Endothelial cell of umbilical vein (primary cell): ENCODE measurements around the gene MPEG1. TPM values are rescaled to one million over a fixed set of nuclear protein-coding genes. Genes with fewer than 3 reads are reported as not detected.

ENCODE experiments used
- BruUV-seq: library from RNA; stranded (reverse); fragments of 400-500 nt; replicated peaks from 2 replicates; lab custom pipeline; 2021; lab: Mats Ljungman, UMichigan
- CTCF ChIA-PET: fragments of 300-600, 350-600 bp; sonication (Branson Sonifier 250); formaldehyde crosslinking; loops from one replicate; lab custom pipeline; 2021; ENCODE audit warnings: antibody characterized with exemption, inconsistent platforms; lab: Charles Lee
- POLR2A ChIA-PET: fragments of 300-600, 350-600 bp; sonication (Branson Sonifier 250); formaldehyde crosslinking; loops from one replicate; lab custom pipeline; 2021; ENCODE audit warnings: antibody characterized with exemption, inconsistent platforms; lab: Charles Lee
- DNase-seq: peaks from one replicate; pipeline ENCODE4 v3.0.0-alpha.2; 2011; ENCODE audit warnings: low read depth, low spot score
- FAIRE-seq: peaks from 2 replicates; lab custom pipeline; 2011; peaks lifted over from hg19 to GRCh38; lab: Jason Lieb, UNC
- H2AFZ ChIP-seq: 2 replicates; pipeline ENCODE4 v1.6.0; 2012; ENCODE audit warnings: low read depth, low read length, control low read depth, inconsistent platforms
- H3K27ac ChIP-seq: 2 replicates; pipeline ENCODE4 v1.5.1; 2011; ENCODE audit warnings: low read depth, mild to moderate bottlenecking, control low read depth, low read length, moderate library complexity; ENCODE audit not compliant: insufficient read depth
- H3K27me3 ChIP-seq, 2 experiments: 2 replicates each; pipeline versions ENCODE4 v1.6.0 to v1.6.1; 2011; ENCODE audit warnings: low read length in 2 of 2, mixed read lengths in 1 of 2; ENCODE audit not compliant: control insufficient read depth in 2 of 2, insufficient read depth in 2 of 2
- H3K36me3 ChIP-seq, 2 experiments: 2 replicates in 1 of 2; 3 replicates in 1 of 2; pipeline ENCODE4 v1.5.1; 2011; ENCODE audit warnings: low read length in 2 of 2, mild to moderate bottlenecking in 1 of 2, moderate library complexity in 1 of 2; ENCODE audit not compliant: control insufficient read depth in 2 of 2, insufficient read depth in 2 of 2; ENCODE audit errors: extremely low read depth in 1 of 2
- H3K4me1 ChIP-seq: 3 replicates; pipeline ENCODE4 v1.5.1; 2011; ENCODE audit warnings: mild to moderate bottlenecking, low read length; ENCODE audit not compliant: control insufficient read depth, insufficient read depth; ENCODE audit errors: extremely low read depth
- H3K4me2 ChIP-seq: 2 replicates; pipeline ENCODE4 v1.6.1; 2011; ENCODE audit warnings: low read length, control low read depth, mixed read lengths; ENCODE audit not compliant: insufficient read depth
- H3K4me3 ChIP-seq, 3 experiments: fragments of 200-600 bp in 1 of 3; sonication (generic), shearing (Covaris generic) in 1 of 3; replicated peaks in 1 of 3; 2 replicates each; pipeline ENCODE4 v1.5.1; 2011 to 2016; ENCODE audit warnings: control low read depth in 3 of 3, low read length in 3 of 3, mild to moderate bottlenecking in 2 of 3, inconsistent platforms in 1 of 3, low read depth in 1 of 3, moderate library complexity in 1 of 3; ENCODE audit not compliant: insufficient read depth in 1 of 3
- H3K79me2 ChIP-seq: 2 replicates; pipeline ENCODE4 v1.6.0; 2012; ENCODE audit warnings: low read length, inconsistent platforms; ENCODE audit not compliant: control insufficient read depth, insufficient read depth
- H3K9ac ChIP-seq: replicated peaks from 2 replicates; pipeline ENCODE3; 2011; ENCODE audit warnings: low read length, control low read depth; ENCODE audit not compliant: insufficient read depth; ENCODE audit errors: extremely low read depth
- H3K9me1 ChIP-seq: replicated peaks from 3 replicates; pipeline ENCODE4 v1.6.0; 2011; ENCODE audit warnings: mild to moderate bottlenecking, low read length; ENCODE audit not compliant: control insufficient read depth, insufficient read depth; ENCODE audit errors: extremely low read depth
- H3K9me3 ChIP-seq: replicated peaks from 2 replicates; pipeline ENCODE4 v1.5.1; 2012; ENCODE audit warnings: low read length, inconsistent platforms; ENCODE audit not compliant: control insufficient read depth, insufficient read depth
- H4K20me1 ChIP-seq: replicated peaks from 2 replicates; pipeline ENCODE3; 2011; ENCODE audit warnings: mild to moderate bottlenecking, low read length; ENCODE audit not compliant: control insufficient read depth, insufficient read depth; ENCODE audit errors: extremely low read depth
- CTCF ChIP-seq, 2 donors: IDR thresholded peaks; 1 replicate in 1 of 2; 2 replicates in 1 of 2; pipeline ENCODE4 v1.5.1; 2011; ENCODE audit warnings: low read length in 2 of 2, mild to moderate bottlenecking in 2 of 2, moderate library complexity in 2 of 2, control low read depth in 1 of 2, inconsistent platforms in 1 of 2, low read depth in 1 of 2; ENCODE audit not compliant: insufficient read depth in 1 of 2; ENCODE audit errors: extremely low read depth in 1 of 2
- EZH2 ChIP-seq: IDR thresholded peaks from 2 replicates; pipeline ENCODE4 v1.6.1; 2012; ENCODE audit warnings: borderline replicate concordance, low read depth, mild to moderate bottlenecking, moderate library complexity, low read length, inconsistent platforms; ENCODE audit not compliant: severe bottlenecking
- FOS ChIP-seq: IDR thresholded peaks from 2 replicates; pipeline ENCODE4 v1.6.1; 2011; ENCODE audit warnings: mild to moderate bottlenecking, low read length, moderate library complexity, borderline replicate concordance; ENCODE audit not compliant: insufficient read depth
- GATA2 ChIP-seq: IDR thresholded peaks from 2 replicates; pipeline ENCODE4 v1.7.0; 2011; ENCODE audit warnings: low read depth, mild to moderate bottlenecking, moderate library complexity, mixed read lengths, low read length; ENCODE audit not compliant: insufficient read length, insufficient read depth
- JUN ChIP-seq: IDR thresholded peaks from 2 replicates; pipeline ENCODE4 v1.6.1; 2011; ENCODE audit warnings: borderline replicate concordance, low read depth; ENCODE audit not compliant: insufficient read length, insufficient read depth
- MAX ChIP-seq: IDR thresholded peaks from 2 replicates; pipeline ENCODE4 v1.6.1; 2011; ENCODE audit not compliant: insufficient read depth, insufficient read length
- MYC ChIP-seq: IDR thresholded peaks from one replicate; pipeline ENCODE4 v1.6.1; 2011; ENCODE audit warnings: mild to moderate bottlenecking, low read depth, low read length
- POLR2A ChIP-seq: IDR thresholded peaks from 2 replicates; pipeline ENCODE4 v1.6.1; 2012; ENCODE audit warnings: low read depth, mild to moderate bottlenecking, control low read depth, low read length
- POLR2AphosphoS5 ChIP-seq: IDR thresholded peaks from 2 replicates; pipeline ENCODE4 v1.6.1; 2012; ENCODE audit warnings: low read depth, mild to moderate bottlenecking, control low read depth, low read length, moderate library complexity; ENCODE audit not compliant: insufficient read depth
- dilution Hi-C: fragments of 300-500 bp; cut with MboI; formaldehyde crosslinking; loops from one replicate; pipeline ENCODE4 v1.15.0; 2019; ENCODE audit warnings: low sequenced_read_pairs; ENCODE audit not compliant: extremely low pct_ligation_motif_present
- intact Hi-C: fragments of 100-400 bp; cut with micrococcal nuclease; formaldehyde crosslinking; loops from one replicate; pipeline ENCODE4 v1.10.0; 2022
- polyA plus RNA-seq, 4 experiments: library from polyadenylated mRNA; depleted of rRNA in 3 of 4; stranded (reverse) in 3 of 4; unstranded in 1 of 4; fragments of >200 nt; gene quantifications; 2 replicates each; pipeline versions ENCODE4 v1.2.1 to v1.2.3, GENCODE V29; 2011 to 2012; ENCODE audit warnings: missing spikeins in 1 of 4
- total RNA-seq: library from RNA; stranded (reverse); gene quantifications from 2 replicates; pipeline ENCODE4 v1.2.3, GENCODE V29; 2021

The MPEG1 gene
- total and polyA plus RNA-seq, 2 donors (not counting 3 experiments of a cell fraction or from before 2014, with no cell fraction given): not detected

GRCh38 chr11:59222464-59223060 is 9.8 kb upstream of the MPEG1 start:
- Histone ChIP-seq H3K9me3 (no peaks in the 10 kb centered on the region), H3K9ac (no peak overlapping the region), H3K27ac (no peak overlapping the region), H3K4me3 (no peak overlapping the region), H3K4me1 (no peaks in the 10 kb centered on the region), H3K9me1 (no peaks in the 10 kb centered on the region), H3K79me2 (no peaks in the 10 kb centered on the region), H4K20me1 (no peaks in the 10 kb centered on the region), H3K4me2 (no peak overlapping the region), H3K36me3 (no peaks in the 10 kb centered on the region), H2AFZ (no peak overlapping the region), H3K27me3 (no peaks in the 10 kb centered on the region)
- TF ChIP-seq MYC (no peak), FOS (no peak), CTCF (IDR thresholded peaks at IDR 0.05; ENCODE audit: extremely low read depth in 1 of 2, insufficient read depth in 1 of 2, low read depth in 1 of 2, low read length in 2 of 2) (no peak), POLR2AphosphoS5 (no peak), EZH2 (no peak), JUN (no peak), GATA2 (no peak), MAX (no peak), POLR2A (no peak)
- no peak for FAIRE-seq
- POLR2A ChIA-PET: no interaction called here
- no peak for DNase-seq
- BruUV-seq: no TSS peak
- dilution Hi-C loops: no loop called here
- intact Hi-C loops: no loop called here
- CTCF ChIA-PET: interaction anchor here (2.8 kb wide), 1 partner anchor 51 kb away, joined by 11 read pairs; the partner anchor contains the start of gene DTX4
